A172 (cell line): ENCODE data around the gene BBOF1. TPM values are rescaled to one million over a fixed set of nuclear protein-coding genes. Genes with fewer than 3 reads are reported as not detected.
A peak's percentile ranks its signal among the peaks of the same experiment; 100 is the strongest.

Experiments
- DNase-seq: peaks from one replicate; pipeline ENCODE4 v3.0.0-alpha.2; 2015; ENCODE audit warnings: low spot score
- total RNA-seq: library from RNA; depleted of rRNA; stranded (reverse); fragments of >200 nt; shearing (Covaris generic); gene quantifications from 2 replicates; pipeline ENCODE4 v1.2.3, GENCODE V29; 2014

BBOF1 gene
- total RNA-seq, 1 experiment from 2014 or later = 4.8 TPM

GRCh38 chr14:74022346-74022745 lies 3.2 kb downstream of the BBOF1 start:
- no peak for DNase-seq

GRCh38 chr14:74029136-74029535 lies 10.0 kb downstream of the BBOF1 start:
- DNase-seq = no peak

- no peak for DNase-seq
Observed at GRCh38 chr14:74034572-74034971, 15.4 kb downstream of the BBOF1 start.

DNA sequence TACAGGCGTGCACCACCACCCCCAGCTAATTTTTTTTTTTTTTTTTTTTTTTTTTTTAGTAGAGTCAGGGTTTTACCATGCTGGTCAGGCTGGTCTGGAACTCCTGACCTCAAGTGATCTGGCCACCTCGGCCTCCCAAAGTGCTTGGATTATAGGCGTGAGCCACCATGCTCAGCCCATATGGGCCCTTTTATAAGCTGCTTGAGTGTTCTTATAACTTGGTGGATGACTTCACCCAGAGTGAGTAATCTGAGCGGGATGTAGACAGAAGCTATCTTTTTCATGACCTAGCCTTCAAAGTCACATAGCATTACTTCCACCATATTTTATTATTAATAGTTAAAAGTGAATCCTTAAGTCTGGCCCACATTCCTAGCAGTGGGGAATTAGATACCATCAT lies 16.4 kb downstream of the BBOF1 start:
- DNase-seq = peak; percentile 1

GRCh38 chr14:74038020-74038859 lies 19.1 kb downstream of the BBOF1 start:
- peak; percentile 23 for DNase-seq

DNA sequence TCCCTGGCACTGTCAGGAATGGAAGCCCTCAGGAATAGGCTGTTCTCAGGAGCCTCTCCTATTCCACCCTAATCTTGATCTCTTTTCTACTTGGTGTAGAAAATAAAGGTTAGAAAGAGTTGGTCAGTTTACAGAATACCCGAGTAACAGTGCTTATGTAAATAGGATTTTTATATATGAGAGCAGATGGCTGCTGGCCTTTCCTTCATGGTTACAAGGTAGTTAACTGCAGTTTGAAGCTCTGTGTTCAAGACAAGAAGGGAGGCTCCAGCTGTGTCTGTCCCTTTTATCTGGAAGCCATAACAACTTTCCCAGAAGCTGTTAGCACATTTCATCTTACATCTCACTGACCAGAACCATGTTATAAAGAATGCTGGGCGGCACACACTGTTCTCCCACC lies 23.1 kb downstream of the BBOF1 start:
- no peak for DNase-seq

DNA sequence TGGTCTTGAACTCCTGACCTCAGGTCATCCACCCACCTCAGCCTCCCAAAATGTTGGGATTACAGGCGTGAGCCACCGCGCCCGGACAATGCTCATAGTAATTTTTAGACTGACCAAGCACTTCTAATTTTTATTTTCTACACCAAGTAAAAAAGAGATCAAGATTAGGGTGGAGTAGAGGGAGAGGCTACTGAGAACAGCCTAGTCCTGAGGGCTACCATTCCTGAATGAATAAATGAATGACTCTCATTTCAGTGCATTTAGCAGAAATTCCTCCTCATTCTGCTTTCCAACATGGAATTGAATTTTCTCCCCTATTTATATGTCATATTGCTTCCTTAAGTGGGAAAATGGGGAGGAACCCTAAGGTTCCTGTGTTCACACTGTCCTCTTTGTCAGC lies 26.4 kb downstream of the BBOF1 start:
- DNase-seq = no peak

DNA sequence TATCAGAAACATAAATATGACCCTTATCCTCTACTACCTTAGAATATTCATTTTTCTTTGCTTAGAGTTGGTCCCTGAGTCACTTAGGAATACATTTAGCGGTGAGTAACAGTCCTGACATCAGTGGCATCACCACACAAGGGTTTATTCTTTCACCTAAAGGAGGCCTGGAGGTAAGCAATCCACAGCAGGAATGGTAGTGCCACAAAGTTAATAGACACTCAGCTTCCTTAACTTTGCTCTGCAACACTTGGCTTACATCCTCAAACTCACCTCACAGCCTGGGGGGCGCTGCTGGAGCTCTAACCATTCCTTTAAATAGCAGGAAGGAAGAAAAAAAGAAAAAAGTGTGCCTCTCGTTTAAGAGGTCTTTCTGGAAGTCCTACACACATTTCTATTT lies 29.1 kb downstream of the BBOF1 start:
- DNase-seq = no peak

- no peak for DNase-seq
Observed at GRCh38 chr14:74049876-74050495, 30.8 kb downstream of the BBOF1 start.

- DNase-seq = peak; percentile 31
Observed at GRCh38 chr14:74062809-74063150, 43.6 kb downstream of the BBOF1 start.

GRCh38 chr14:74064426-74064825 lies 45.3 kb downstream of the BBOF1 start:
- DNase-seq = no peak

DNA sequence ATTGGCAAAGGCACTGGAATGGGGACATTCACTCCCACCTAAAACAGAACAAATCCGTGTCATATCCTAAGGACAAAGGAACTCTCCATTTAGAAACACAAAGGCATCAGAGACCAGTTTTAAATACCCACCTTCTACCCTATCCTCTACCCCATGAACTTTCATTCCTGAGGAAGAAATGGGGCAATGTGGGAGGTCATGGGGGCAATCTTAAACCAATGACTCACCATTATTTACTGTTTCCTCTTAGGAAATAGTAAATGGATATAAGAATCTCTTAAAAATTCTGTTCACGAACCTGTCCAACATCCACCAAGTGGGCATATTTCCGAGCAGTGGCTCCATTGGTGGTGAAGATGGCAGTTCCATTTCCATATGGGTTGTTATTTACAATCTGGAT lies 45.7 kb downstream of the BBOF1 start:
- DNase-seq = no peak

GRCh38 chr14:74065746-74066575 lies 46.8 kb downstream of the BBOF1 start:
- no peak for DNase-seq

GRCh38 chr14:74077401-74077800 lies 58.3 kb downstream of the BBOF1 start:
- no peak for DNase-seq

DNA sequence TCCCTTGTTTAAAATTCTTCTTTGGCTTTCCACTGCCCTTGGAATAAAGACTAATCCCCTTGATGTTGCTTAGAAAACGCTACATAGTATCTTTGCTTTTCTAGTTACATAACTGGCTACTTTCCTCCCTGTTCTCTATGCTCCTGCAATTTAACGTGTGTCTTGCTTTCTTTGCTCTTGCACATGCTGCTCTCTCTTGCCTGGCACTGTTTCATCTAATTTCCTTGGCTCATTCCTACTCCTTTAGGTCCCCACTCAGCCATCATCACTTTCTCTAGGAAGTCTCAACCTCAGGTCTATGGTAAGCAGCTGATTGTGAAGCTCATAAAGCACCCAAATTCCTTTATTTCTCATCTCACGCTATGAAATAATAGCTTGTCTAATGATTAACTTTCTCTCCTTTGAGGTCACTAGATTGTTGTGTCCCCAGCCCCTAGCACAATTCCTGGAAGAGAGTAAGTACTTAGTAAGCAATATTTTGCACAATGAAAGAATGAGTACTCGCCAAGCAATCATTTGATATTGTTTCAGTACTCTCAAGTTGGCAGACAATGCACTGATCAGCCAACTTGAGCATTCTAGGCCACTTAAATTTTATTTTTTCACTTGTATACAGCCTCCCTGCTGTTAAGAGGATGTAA lies 61.8 kb downstream of the BBOF1 start:
- no peak for DNase-seq

DNA sequence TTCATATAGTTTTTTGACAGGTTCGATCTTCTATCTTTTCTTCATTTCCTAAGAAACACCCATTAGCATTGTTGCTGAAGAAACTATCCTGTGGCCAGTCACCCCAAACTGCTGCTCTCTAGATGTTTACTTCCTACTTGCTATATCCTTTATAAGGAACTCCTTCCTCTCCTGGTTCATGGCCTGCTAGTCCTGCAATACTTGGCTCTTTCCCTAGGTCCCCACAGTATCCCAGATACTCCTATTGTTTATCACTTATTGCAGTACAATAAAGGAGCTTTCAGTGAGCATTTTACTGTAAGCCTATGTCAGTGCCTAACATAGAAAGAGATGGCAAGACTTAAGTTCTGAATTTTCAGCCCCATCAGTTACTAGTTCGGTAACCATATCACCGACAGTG lies 62.3 kb downstream of the BBOF1 start:
- DNase-seq = no peak

DNA sequence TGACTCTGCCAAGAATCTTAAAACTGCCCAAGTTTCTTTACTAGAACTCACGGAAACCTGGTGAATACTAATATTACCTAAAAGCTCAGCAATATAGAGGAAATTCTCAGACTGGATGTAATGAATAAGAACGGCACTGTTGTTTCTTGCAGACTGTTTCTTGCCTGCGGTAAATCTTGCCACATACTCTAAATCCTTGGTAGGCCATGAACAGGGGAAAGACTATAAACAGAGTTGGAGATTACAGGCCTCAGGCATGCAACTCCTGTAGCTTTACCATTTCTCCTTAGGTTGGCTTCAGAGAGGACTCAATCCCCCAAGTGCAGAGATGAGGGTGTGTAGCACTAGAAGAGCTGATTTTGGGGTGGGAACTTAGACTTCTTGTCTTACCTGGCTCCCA lies 64.0 kb downstream of the BBOF1 start:
- DNase-seq = no peak

DNA sequence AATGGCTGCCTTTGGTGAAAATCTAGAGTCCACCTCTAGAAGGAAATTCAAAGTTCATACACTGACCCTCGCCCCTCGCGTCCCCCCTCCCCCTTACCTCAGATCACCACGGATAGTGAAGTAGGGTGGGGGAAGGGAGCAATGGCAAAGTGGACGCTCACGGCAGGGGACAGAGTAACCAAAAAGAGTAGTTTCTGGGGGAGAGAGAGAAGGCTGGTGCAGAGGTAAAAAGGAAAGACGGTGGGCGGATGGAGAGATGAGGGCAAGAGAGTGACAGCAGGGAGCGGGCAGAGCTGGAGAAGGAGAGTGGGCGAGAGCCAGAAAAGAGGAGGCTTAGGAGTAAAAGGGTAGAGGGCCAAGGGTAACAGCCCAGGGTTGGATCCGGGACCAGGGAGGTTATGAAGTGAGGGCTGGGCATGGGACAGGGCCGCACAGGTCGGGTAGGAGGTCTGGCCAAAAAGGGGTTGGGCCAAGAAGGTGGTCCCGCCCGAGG lies 64.7 kb downstream of the BBOF1 start:
- no peak for DNase-seq

- peak; percentile 99 for DNase-seq
Observed at GRCh38 chr14:74084277-74085046, 65.3 kb downstream of the BBOF1 start, which contains the start of the genes ALDH6A1 and LIN52. ALDH6A1 (minus strand) TSS chr14:74084453; CDS start chr14:74084394, 59 bp downstream. LIN52 (plus strand) TSS chr14:74084956; CDS start chr14:74084975, 19 bp downstream.

- DNase-seq = peak; percentile 9
Observed at GRCh38 chr14:74085047-74085637, 66.0 kb downstream of the BBOF1 start.

DNA sequence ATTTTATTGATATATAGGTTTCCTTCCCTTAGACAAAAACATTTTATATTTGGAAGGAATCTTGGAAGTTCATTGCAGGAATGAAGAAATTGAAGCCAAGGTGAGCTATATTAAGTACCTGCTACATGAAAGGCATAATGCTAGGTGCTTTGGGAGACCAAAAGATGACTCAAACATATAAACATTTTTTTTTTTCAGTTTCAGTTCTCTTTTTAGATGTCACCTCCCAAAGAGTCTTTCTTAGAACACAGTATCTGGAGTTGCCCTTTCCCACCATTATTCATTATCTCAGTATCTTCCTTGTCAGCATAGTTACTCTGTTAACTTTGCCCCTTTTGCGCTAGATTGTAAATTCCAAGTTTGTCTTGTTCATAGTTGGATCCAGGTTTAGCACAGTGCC lies 66.7 kb downstream of the BBOF1 start:
- no peak for DNase-seq
